Sciatic nerve (tissue), 2 donors: ENCODE data around the gene KRT9. TPM values are rescaled to one million over a fixed set of nuclear protein-coding genes. Genes with fewer than 3 reads are reported as not detected.
A peak's percentile ranks its signal among the peaks of the same experiment; 100 is the strongest.

ENCODE experiments used
- ATAC-seq: fragments of 200-7000 bp; cut with Tn5 transposase; one replicate; pipeline ENCODE4 v1.9.1; 2020; ENCODE audit warnings: mild to moderate bottlenecking, moderate library complexity
- DNase-seq: peaks from one replicate; pipeline ENCODE4 v3.0.0-alpha.2; 2020; ENCODE audit warnings: low spot score
- intact Hi-C: fragments of 100-400 bp; cut with DNase I; formaldehyde crosslinking; loops from one replicate; pipeline ENCODE4 v1.14.2; 2022
- total RNA-seq: library from RNA; stranded (reverse); fragmentation: NEBNext Ultra II Directional; extraction: Animal tissue kit (Norgen Biotek cat#: 25700); gene quantifications from one replicate; pipeline ENCODE4 v1.2.1, GENCODE V29; 2021
- donor health status: DM: no; HTN: no; CAD: no.
- donor health status: DM: no; HTN: no; CAD: no.

The KRT9 gene
- total RNA-seq, 1 donor from 2014 or later = not detected

DNA sequence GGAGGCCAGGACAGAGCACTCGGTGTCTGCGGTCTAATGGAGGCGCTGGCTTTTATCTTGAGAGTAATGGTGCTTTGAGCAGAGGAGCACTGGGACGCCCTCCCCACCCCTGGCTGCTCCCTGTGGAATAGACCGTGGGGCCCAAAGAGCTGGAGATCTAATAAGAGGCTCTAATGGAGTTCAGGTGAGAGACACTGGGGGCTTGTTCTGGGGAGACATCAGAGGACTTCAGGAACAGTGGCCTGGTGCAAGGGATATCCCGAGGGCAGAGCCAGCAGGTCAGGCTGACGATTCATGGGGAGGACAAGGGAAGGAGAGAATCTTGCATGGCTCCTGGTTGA lies 34.3 kb downstream of the KRT9 start:
- intact Hi-C loops = no loop called here
- ATAC-seq (no peak), DNase-seq (no peak)

DNA sequence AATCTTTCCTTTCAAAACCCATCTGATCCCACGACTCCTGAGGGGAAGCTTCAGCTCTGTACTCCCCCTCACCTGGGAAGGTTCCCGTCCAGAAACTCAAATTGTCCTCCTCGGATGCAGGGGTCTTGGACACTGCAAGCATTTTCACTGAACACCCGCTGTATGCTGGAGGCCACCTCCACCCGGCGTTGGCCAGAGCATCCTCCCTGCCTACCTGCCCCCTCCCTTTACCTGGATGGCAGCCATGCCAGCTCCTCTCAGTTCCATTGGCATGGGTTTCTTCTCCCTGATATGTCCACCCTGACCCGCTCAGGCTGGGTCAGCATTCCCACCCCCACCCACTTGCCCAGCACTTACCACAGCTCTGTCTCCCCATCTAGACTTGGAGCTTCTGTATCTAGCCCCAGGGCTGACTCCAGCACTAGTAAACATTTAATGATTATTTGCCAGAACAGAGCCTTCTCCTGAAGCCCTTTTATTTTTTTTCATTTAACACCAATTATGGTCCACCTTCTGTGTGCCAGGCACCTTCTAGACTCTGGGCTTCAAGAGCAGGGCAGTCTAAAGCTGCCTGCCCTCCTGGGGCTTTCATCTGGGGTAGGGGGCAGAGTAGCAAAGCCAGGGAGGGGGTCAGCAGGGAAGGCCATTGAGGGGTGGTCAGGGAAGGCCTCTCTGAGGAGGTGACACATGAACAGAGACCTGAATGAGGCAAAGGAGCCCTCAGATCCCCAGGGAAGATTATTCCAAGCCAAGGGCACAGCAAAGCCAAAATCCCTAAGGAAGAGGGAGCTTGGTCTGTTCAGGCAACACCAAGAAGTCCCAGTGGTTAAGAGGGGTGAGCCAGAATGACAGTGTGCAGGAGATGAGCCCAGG lies 34.9 kb downstream of the KRT9 start:
- no peak for DNase-seq
- no peak for ATAC-seq
- intact Hi-C loops = no loop called here

DNA sequence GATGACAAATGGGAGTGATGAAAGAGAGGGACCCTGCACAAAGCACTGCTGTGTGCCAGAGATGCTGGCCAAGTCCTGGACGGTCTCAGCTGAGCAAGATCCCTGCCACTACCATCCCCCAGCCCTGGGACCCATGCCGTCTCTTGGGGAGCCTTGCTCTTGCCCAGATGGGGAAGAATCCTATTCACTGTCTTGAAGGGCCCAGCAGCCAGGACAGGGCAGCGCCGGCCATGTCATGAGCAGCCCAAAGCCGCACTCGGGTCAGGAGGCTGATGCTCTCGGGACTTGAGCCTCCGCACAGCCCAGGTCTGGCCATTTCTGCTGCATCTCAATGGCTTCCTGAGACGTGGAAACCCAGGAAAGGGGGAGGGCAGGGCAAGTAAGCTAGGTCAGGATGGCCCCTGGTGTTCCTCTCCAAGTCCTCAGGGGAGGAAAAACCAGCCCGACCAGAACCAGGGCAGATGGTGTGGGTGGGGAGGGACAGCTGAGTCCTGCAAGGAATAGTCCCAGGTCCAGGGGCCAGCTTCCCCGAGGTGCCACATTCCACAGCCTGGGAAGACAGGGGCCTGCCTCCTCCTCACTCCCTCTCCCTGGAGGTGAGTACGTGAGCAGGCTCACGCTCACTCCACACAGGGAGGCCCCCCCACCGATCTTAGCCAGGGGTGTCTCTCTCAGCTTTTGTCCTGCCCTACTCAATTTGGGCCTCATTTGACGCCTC lies 35.9 kb downstream of the KRT9 start:
- intact Hi-C loops = no loop called here
- no peak for ATAC-seq
- no peak for DNase-seq

DNA sequence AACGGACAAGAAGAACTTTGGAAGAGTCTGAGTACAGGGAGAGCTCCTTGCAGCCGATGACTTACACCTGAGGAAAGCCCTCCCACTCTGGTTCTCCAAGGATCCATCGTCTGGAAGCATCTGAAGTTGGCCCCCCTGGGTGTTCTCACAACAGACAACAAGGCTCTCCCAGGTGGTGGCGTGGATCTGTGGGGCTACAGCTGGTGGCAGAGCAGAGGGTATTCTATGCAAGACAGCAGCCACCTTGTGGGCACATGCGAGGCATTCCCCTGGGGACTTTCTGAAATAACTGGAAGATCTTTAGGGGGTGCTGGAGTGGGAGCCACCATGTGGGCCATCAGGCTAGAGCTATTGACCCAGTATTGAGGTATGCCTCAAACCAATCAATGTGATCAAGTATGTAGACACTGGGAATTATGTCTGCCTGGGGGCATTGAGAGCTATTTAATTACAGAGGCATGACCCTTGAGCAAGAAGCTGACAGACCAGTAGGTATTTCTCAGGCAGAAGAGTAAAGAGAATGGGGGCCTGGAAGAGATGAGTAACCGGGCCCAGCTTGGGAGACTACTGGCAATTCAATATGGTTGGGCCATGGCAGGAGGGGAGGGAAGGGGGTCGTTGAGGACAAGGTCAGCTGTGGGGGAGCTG lies 36.8 kb downstream of the KRT9 start:
- ATAC-seq (no peak), DNase-seq (no peak)
- intact Hi-C loops = no loop called here

DNA sequence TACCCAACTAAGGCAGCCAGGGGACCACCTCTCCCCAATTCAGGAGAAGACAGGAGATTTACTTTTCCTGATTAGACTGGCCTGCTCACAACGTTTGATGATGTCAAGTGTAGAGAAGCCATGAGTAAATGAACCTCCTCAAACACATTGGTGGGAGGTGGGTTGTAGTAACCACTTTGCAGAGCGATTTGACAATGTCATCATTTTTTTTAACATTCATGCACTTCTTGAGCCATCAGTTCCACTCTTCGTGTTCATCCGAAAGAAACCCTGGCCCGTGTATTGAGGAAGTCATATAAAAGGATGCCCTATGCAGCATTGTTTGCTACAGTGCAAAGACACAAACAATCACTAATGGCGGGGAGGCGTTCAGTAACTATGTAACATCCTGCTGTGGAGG lies 38.2 kb downstream of the KRT9 start:
- intact Hi-C loops = no loop called here
- ATAC-seq (no peak), DNase-seq (no peak)

DNA sequence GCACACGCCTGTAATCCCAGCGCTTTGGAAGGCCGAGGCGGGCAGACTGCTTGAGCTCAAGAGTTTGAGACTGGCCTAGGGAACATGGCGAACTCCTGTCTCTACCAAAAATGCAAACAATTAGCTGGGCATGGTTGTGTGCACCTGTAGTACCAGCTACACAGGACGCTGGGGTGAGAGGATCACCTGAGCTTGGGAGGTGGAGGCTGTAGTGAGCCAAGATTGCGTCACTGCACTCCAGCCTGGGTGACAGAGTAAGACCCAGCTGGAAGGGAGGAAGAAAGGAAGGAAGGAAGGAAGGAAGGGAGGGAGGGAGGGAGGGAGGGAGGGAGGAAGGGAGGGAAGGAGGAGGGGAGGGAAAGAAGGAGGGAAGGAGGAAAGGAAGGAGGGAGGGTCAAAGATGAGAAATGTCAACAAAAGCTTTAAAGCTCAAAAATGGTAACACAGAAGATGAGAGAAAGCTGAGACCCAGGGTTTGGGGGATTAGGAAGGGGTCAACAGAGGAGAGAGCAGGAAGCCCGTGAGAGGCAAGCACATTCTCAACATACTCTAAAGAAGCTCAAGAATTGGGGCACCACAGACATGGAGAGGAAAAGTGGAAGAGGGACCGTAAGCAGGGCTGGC lies 38.8 kb downstream of the KRT9 start:
- intact Hi-C loops = no loop called here
- ATAC-seq (no peak), DNase-seq (no peak)

DNA sequence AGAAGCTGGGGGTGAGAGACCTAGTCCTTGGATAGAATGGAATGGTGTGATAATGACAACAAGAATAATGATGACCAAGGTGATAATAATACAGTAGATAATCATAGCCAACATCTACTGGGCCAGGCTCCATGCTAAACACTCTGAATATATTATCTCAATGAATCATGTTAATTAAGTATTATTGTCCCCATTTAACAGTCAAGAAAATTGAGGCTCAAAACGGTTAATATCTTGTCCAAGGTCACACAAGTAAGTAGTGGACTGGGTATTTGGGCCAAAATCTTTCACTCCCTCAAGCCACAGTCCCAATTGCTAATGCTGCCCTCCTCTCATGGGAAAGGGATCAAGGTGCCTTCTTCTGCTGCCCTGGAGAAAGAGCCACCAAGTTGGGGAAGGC lies 39.9 kb downstream of the KRT9 start:
- ATAC-seq (no peak), DNase-seq (no peak)
- intact Hi-C loops = no loop called here

DNA sequence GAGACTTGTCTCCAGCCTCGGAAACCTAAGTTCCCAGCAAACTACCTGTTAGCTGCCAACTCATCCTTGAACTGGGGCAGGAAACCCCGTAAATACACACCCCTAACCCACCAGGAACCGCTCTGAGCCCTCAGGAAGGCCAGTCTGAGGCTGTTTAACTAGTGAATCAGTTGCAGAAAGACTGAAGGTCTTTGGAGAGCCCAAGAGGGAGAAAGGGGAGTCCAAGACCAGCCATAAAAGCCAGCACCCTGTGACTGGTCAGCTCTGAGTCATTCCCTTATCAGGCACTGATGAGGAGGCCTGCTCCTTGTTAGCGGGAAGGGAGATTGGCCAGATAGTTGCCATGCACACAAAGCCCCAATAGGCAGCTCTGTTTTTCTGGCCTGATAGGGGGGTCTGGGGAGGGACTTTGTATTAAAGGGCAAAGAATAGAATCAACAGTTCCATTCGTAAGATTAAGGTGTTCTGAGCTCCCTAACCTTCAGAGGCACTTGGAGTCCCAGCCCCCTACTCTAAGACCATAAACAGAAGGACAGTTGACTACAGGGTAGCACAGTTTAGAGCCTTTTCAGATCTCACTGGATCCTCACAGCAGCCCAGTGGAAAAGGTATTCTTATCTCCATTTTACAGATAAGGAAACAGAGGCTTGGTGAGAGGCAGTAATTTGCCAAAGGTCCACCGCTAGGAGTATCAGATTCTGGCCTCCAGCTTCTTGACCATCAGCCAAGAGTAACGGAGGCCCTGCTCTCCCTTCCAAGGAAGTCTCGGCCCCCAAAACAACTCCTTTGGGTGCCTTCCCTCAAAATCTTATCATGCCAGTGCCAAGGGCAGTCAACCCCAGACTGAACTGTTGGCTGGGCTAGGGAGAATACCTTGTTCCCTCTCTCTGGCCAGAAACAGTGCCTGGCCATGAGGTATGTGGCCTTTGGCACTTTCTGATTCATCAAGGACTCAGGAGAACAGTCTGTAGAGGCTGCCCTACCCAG lies 41.5 kb downstream of the KRT9 start:
- intact Hi-C loops = no loop called here
- ATAC-seq (peak; percentile 67), DNase-seq (no peak)

DNA sequence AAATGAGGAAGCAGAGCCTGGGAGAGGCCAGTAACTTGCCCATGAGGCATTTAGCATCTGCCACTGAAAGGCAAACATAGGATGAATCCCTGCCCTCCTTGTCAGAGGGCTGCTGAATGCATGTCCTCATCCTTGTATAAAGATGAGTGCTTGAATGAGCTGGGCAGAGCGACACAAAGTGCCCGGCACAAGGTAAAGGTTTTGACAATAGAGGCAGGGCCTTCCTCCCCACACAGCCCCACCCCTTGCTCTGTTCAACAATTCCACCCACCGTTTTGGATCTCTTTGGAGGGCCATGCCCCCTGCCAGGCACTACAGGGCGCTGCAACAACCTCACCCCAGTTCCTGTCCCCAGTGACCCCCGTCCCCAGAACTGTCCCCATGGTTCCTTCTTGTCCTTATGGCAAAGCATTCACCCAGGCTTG lies 42.4 kb downstream of the KRT9 start:
- intact Hi-C loops = no loop called here
- DNase-seq (no peak), ATAC-seq (no peak)

DNA sequence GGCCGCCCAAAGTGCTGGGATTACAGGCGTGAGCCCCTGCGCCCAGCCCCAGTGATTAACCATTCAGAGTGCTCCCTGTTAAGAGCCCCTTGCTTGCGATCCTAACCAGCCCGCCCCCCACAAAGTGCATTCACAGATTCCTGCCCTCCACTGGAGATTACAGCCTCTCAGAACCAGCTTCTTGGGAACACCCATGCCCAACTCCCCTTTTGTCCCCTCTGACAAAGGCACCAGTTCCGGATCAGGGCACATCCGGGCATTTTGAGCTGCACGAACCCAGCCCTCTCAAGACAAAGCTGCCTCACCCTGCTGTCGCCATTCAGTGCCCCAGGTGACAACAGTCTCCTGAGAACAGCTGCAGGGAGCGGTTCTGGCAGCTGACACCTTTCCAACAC lies 42.9 kb downstream of the KRT9 start:
- intact Hi-C loops = no loop called here
- ATAC-seq = no peak
- DNase-seq = no peak

DNA sequence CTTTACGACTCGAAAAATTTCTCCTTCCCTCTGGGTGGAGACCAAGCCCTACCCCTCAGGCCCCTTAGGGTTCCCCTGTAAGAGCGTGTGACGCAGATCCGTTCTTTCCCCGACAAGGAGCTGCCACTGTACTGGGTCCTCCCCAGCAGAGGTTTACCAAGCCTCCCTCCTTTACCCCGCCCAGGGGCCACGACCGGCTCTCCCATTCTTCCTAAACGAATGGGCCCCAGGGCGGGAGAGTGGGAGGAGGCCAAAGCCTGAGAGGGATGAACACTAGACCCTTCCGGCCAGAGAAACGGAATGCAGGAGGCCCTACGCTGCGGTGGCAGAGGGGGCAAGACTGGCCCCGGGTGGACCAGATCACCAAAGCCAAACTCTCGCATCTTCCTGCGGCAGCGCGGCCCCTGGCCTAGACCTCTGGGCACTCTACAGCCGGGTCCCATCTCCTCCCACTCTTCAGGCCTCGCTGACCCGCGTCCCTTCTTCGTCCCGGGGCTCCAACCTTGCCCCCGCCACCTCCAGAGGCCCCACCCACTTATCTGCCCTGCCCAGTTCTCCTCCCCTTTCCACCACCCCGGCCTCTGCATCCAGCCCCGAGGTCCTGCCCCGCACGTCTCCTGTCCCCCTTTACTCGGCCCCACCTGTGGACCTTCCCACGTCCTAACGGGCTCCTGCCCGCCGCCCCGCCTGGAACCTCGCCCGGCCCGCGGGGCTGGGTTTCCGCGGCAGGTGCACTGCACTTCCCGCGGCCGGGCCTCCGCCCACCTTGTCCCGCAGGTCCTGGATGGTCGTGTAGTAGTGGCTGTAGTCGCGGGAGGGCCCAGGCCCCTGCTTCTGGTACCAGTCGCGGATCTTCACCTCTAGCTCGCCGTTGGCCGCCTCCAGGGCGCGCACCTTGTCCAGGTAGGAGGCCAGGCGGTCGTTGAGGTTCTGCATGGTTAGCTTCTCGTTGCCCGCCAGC lies 44.5 kb downstream of the KRT9 start:
- DNase-seq (no peak), ATAC-seq (peak; percentile 76)
- intact Hi-C loops = no loop called here

DNA sequence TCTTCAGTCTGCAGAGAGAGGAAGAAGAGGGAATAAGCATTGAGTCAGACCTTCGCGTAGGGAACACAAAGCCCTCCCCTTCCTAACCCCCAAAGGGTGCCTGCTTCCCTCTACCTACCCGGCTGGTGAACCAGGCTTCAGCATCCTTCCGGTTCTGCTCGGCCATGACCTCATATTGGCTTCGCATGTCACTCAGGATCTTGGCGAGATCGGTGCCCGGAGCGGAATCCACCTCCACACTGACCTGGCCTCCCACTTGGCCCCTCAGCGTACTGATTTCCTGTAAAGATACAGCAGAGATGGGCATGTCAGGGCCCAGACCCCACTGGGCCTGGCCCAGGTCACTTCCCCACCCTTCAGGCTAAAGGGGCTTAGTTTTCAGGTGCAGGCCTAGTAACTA lies 47.6 kb downstream of the KRT9 start:
- intact Hi-C loops = no loop called here
- ATAC-seq (no peak), DNase-seq (no peak)

DNA sequence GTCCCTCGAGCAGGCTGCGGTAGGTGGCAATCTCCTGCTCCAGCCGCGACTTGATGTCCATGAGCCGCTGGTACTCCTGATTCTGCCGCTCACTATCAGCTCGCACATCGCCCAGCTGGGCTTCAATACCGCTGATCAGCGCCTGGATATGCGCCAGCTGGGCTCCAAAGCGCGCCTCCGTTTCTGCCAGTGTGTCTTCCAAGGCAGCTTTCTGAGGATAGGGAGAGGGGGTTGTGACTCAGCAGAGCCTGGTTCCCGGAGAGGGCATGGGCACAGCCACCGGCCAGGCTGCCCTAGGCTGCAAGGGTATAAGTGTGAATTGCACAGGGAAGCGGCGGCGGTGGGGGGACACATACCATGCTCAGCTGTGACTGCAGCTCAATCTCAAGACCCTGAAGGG lies 48.1 kb downstream of the KRT9 start:
- ATAC-seq (no peak), DNase-seq (no peak)
- intact Hi-C loops = no loop called here

DNA sequence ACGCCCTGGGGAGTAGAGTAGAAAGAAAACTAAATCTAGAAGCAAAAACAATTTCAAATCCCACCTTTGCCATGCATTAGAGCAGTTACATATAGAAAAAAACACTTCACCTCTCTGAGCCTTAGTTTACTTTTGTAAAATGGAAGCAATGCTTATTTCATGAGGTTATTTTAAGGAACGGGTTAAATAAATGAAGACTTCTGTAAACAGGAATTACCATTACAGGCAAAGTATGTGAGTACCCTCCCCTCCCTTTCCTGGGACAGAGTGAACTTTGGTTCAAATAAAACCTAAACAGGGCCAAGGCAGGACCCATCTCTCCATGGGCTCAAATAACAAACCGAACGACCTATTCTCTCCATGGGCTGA lies 48.6 kb downstream of the KRT9 start:
- intact Hi-C loops = no loop called here
- DNase-seq = no peak
- ATAC-seq = no peak

DNA sequence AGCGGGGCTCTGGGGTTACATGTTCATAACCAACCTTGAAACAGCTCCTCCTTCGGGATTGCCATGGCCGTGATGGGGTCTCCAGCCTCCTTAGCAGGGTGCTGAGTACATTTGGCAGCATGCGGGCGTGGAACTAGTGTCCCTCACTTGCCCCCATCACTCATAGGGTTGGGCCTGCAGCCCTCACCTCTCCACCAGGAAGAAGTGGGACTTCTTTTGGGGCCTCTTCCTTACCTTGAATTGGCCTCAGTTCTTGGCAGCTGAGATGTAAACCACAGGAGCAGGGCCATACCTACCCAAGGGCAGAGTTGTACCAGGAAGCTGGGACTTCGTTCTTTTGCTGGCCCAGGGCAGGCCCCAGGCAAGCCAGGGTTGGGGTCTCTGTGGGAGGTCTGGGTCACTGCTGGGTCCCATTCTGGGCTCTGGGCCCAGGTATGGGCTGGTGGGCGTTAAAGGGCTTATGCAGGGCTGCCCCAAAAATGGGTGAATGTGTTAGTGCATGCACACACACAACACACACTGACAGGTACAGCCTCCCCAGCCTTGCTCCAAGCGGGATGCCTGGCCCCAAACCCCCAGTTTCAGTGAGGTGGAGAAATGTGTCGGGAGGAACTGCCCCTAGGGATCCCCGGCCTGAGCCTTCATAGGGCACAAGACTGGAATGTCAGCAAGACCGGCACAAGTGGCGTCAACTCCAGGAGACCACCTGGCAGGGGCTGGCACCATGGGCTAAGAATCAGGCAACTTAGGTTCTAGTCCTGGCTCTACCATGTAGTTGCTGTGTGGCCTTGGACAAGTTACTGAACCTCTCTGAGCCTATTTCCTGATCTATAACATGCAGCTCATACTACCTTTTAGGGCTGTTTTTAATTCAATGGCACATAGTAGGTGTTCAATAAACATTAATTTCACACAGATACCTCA lies 49.3 kb downstream of the KRT9 start:
- no peak for DNase-seq
- intact Hi-C loops = no loop called here
- ATAC-seq = no peak

DNA sequence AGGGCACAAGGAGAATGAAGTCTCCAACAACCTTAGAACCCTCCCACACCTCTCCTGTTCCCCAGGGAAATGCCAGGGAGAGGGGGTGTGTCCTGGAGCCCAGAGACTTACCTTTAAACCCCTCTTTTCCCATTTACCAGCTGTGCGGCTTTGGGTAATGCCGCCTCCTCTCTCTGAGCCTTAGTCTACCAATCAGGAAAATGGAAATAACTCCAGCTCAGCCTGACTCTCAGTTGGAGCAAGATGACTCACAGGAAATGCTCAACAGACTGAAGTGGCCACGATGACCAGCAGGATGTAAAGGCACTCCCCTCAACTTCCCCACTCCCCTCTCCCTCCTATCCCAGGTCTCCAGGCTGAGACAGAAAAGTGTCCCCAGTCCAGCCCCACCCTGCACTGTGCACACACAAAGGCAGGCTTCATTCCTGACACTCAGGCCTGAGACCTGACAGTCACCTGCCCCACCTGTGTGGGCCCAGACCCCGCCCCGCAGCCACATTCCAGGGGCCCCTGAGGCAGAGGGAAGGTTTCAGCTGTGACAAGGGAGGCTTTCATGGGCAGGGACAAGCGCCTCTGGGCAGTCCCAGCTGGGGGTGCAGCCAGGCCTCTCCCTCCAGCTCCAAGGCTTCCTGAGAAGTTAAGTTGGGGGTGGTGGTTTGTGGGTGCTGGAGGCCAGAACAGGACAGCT lies 50.1 kb downstream of the KRT9 start:
- DNase-seq (no peak), ATAC-seq (no peak)
- intact Hi-C loops = no loop called here
